HepG2 (cell line): ENCODE measurements around the gene CHD2. TPM values are rescaled to one million over a fixed set of nuclear protein-coding genes. Genes with fewer than 3 reads are reported as not detected.

Experiments used
- ATF7 ChIP-seq, 2 experiments: fragments of 450-650 bp in 1 of 2; sonication (generic) in 1 of 2; formaldehyde crosslinking in 1 of 2; IDR thresholded peaks; 2 replicates each; pipeline versions ENCODE4 v1.4.0 to v1.6.1; 2016 to 2020; ENCODE audit warnings: antibody characterized with exemption in 1 of 2, mild to moderate bottlenecking in 1 of 2, missing genetic modification reagents in 1 of 2
- BATF2 ChIP-seq: sonication (generic); formaldehyde crosslinking; IDR thresholded peaks from 2 replicates; pipeline ENCODE4 v1.8.0; 2022; ENCODE audit warnings: mild to moderate bottlenecking, missing genetic modification reagents, moderate library complexity
- DRAP1 ChIP-seq: IDR thresholded peaks from 2 replicates; pipeline ENCODE4 v1.6.1; 2016; ENCODE audit warnings: missing genetic modification reagents, missing compliant biosample characterization
- FOXP1 ChIP-seq, 2 experiments: fragments of 450-650 bp in 1 of 2; IDR thresholded peaks; 2 replicates each; pipeline ENCODE4 v1.6.1; 2017 to 2018; ENCODE audit warnings: antibody characterized with exemption in 1 of 2
- IKZF4 ChIP-seq: sonication (generic); formaldehyde crosslinking; IDR thresholded peaks from 2 replicates; pipeline ENCODE4 v1.5.1; 2020; ENCODE audit warnings: borderline replicate concordance, mild to moderate bottlenecking, low read depth, missing genetic modification reagents; ENCODE audit errors: not compliant biosample characterization
- KDM5A ChIP-seq: fragments of 200-600 bp; sonication (generic); IDR thresholded peaks from 2 replicates; pipeline ENCODE4 v1.7.0; 2018; ENCODE audit warnings: antibody characterized with exemption, mild to moderate bottlenecking, low read length, borderline replicate concordance
- KLF6 ChIP-seq: IDR thresholded peaks from 2 replicates; pipeline ENCODE4 v1.8.0; 2016; ENCODE audit warnings: missing biosample characterization, missing genetic modification reagents
- NR1H2 ChIP-seq: sonication (generic); formaldehyde crosslinking; IDR thresholded peaks from 2 replicates; pipeline ENCODE4 v1.8.1; 2022; ENCODE audit warnings: low read depth, missing genetic modification reagents, borderline replicate concordance
- NR2F2 ChIP-seq: IDR thresholded peaks from 2 replicates; pipeline ENCODE4 v1.6.1; 2012; ENCODE audit warnings: low read depth, inconsistent platforms, borderline replicate concordance
- PTBP1 ChIP-seq: fragments of 200-400 bp; formaldehyde crosslinking; IDR thresholded peaks from 2 replicates; pipeline ENCODE4 v1.6.1; 2018; ENCODE audit warnings: low read length, low read depth; ENCODE audit not compliant: poor library complexity, severe bottlenecking
- REPIN1 ChIP-seq: sonication (generic); formaldehyde crosslinking; IDR thresholded peaks from 2 replicates; pipeline ENCODE4 v1.8.0; 2022; ENCODE audit warnings: missing genetic modification reagents, low read depth, mild to moderate bottlenecking, borderline replicate concordance
- SAFB2 ChIP-seq: sonication (generic); formaldehyde crosslinking; IDR thresholded peaks from 2 replicates; pipeline ENCODE4 v1.5.1; 2020; ENCODE audit warnings: missing genetic modification reagents, low read depth, mild to moderate bottlenecking, borderline replicate concordance
- SMARCE1 ChIP-seq: fragments of 450-650 bp; IDR thresholded peaks from 2 replicates; pipeline ENCODE4 v1.6.1; 2017; ENCODE audit warnings: borderline replicate concordance
- TARDBP ChIP-seq: sonication (generic); formaldehyde crosslinking; IDR thresholded peaks from 2 replicates; pipeline ENCODE4 v1.8.0; 2022; ENCODE audit warnings: mild to moderate bottlenecking, missing genetic modification reagents
- TCF7L2 ChIP-seq: IDR thresholded peaks from 2 replicates; pipeline ENCODE4 v1.6.1; 2011; ENCODE audit warnings: mild to moderate bottlenecking, low read depth, low read length, moderate library complexity
- TFE3 ChIP-seq: IDR thresholded peaks from 2 replicates; pipeline ENCODE4 v1.6.1; 2016
- TMF1 ChIP-seq: sonication (generic); formaldehyde crosslinking; IDR thresholded peaks from 2 replicates; pipeline ENCODE4 v1.8.1; 2022; ENCODE audit warnings: low read depth, missing genetic modification reagents
- YEATS2 ChIP-seq: sonication (generic); formaldehyde crosslinking; IDR thresholded peaks from 2 replicates; pipeline ENCODE4 v1.4.0; 2020; ENCODE audit warnings: missing genetic modification reagents, borderline replicate concordance
- ZBTB20 ChIP-seq: sonication (generic); formaldehyde crosslinking; IDR thresholded peaks from 2 replicates; pipeline ENCODE4 v1.8.1; 2023; ENCODE audit warnings: missing genetic modification reagents, low read depth, mild to moderate bottlenecking, borderline replicate concordance
- ZBTB8A ChIP-seq: sonication (generic); formaldehyde crosslinking; IDR thresholded peaks from 2 replicates; pipeline ENCODE4 v1.4.0; 2020; ENCODE audit warnings: mild to moderate bottlenecking, low read depth, missing genetic modification reagents, borderline replicate concordance
- ZNF138 ChIP-seq: sonication (generic); formaldehyde crosslinking; IDR thresholded peaks from 2 replicates; pipeline ENCODE4 v1.5.0; 2020; ENCODE audit warnings: mild to moderate bottlenecking, low read depth, missing genetic modification reagents
- ZNF570 ChIP-seq: sonication (generic); formaldehyde crosslinking; IDR thresholded peaks from 2 replicates; pipeline ENCODE4 v1.4.0; 2020; ENCODE audit warnings: mild to moderate bottlenecking, missing genetic modification reagents, borderline replicate concordance
- ZNF784 ChIP-seq: sonication (generic); formaldehyde crosslinking; IDR thresholded peaks from 2 replicates; pipeline ENCODE4 v1.5.1; 2020; ENCODE audit warnings: missing genetic modification reagents, mild to moderate bottlenecking, borderline replicate concordance
- ZSCAN25 ChIP-seq: sonication (generic); formaldehyde crosslinking; IDR thresholded peaks from 2 replicates; pipeline ENCODE4 v1.8.0; 2022; ENCODE audit warnings: mild to moderate bottlenecking, missing genetic modification reagents
- ZSCAN29 ChIP-seq: sonication (generic); formaldehyde crosslinking; conservative IDR thresholded peaks from 2 replicates; pipeline ENCODE4 v1.4.0; 2020; ENCODE audit warnings: mild to moderate bottlenecking, missing genetic modification reagents
- polyA plus RNA-seq, 8 experiments: library from polyadenylated mRNA; depleted of rRNA in 3 of 8; stranded (reverse) in 7 of 8; unstranded in 1 of 8; fragments of >200 nt; fragmentation: Illumina TruSeq in 4 of 8; extraction: Trizol in 4 of 8; gene quantifications; 2 replicates each; pipeline versions ENCODE4 v1.2.1 to v1.2.3, GENCODE V29; 2011 to 2016; ENCODE audit warnings: low read depth in 4 of 8, missing spikeins in 1 of 8, mixed read lengths in 1 of 8; ENCODE audit not compliant: insufficient read depth in 1 of 8
- total RNA-seq, 5 experiments: library from RNA; depleted of rRNA; stranded (reverse); fragments of >200 nt; fragmentation: Illumina TruSeq; extraction: Trizol; gene quantifications; 2 replicates each; pipeline ENCODE4 v1.2.3, GENCODE V29; 2016; ENCODE audit warnings: low read depth in 1 of 5

Gene CHD2
- total and polyA plus RNA-seq, 2 of the 13 experiments (the other 11 are each of a cell fraction or from before 2014, with no cell fraction given) = 54.0 to 54.1 TPM

GRCh38 chr15:92881802-92882696 lies 18.1 kb upstream of the CHD2 start (continued):
- peak; percentile 99 for TF ChIP-seq ZSCAN29 (CRISPR knock-in tag)
- no peak; the same call in 1 of the 2 replicates for TF ChIP-seq ZSCAN25
- no peak; the same call in 1 of the 2 replicates for TF ChIP-seq REPIN1
- peak; percentile 60; the same call in 1 of the 2 replicates for TF ChIP-seq ZNF784 (CRISPR knock-in tag)
- no peak for TF ChIP-seq ZNF570 (CRISPR knock-in tag)
- no peak for TF ChIP-seq SAFB2 (CRISPR knock-in tag)
- peak; percentile 24 for TF ChIP-seq TFE3 (CRISPR knock-in tag)
- TF ChIP-seq PTBP1 = no peak
- TF ChIP-seq DRAP1 (CRISPR knock-in tag) = peak; percentile 94
- no peak for TF ChIP-seq FOXP1 (IDR thresholded peaks at IDR 0.05)
- TF ChIP-seq FOXP1 (CRISPR knock-in tag; IDR thresholded peaks at IDR 0.05) = no peak
- TF ChIP-seq NR1H2 (CRISPR knock-in tag) = 0 out of 2 replicates have a peak, but pooled peaks have one; percentile 28
- TF ChIP-seq BATF2 (CRISPR knock-in tag) = no peak
- TF ChIP-seq ZNF138 = no peak; the same call in 1 of the 2 replicates
- TF ChIP-seq ZBTB8A (CRISPR knock-in tag) = no peak
- TF ChIP-seq TCF7L2 = no peak
- TF ChIP-seq KLF6 (CRISPR knock-in tag) = 0 out of 2 replicates have a peak, but pooled peaks have one; percentile 42
- no peak for TF ChIP-seq TARDBP
- 0 out of 2 replicates have a peak, but pooled peaks have one; percentile 39 for TF ChIP-seq ZBTB20 (CRISPR knock-in tag)
- TF ChIP-seq ATF7 (IDR thresholded peaks at IDR 0.05) = no peak
- TF ChIP-seq ATF7 (CRISPR knock-in tag; IDR thresholded peaks at IDR 0.05) = no peak
- no peak for TF ChIP-seq YEATS2 (CRISPR knock-in tag)
- no peak for TF ChIP-seq IKZF4 (CRISPR knock-in tag)
- 0 out of 2 replicates have a peak, but pooled peaks have one; percentile 32 for TF ChIP-seq NR2F2
- peak; percentile 57; the same call in 1 of the 2 replicates for TF ChIP-seq KDM5A
- no peak for TF ChIP-seq SMARCE1
- 0 out of 2 replicates have a peak, but pooled peaks have one; percentile 8 for TF ChIP-seq TMF1 (CRISPR knock-in tag)
